Left colon (tissue), 2 donors: ENCODE data around the gene SGO2. TPM values are rescaled to one million over a fixed set of nuclear protein-coding genes. Genes with fewer than 3 reads are reported as not detected.
"Not testable (repeated sequence)": the region's sequence is repeated elsewhere in the genome, so short reads cannot be mapped to it uniquely, and the experiment has no call there.

Experiments used
- ATAC-seq: fragments of 200-7000 bp; cut with Tn5 transposase; one replicate; pipeline ENCODE4 v1.9.1; 2020; ENCODE audit warnings: mild to moderate bottlenecking, moderate library complexity
- DNase-seq, 2 donors: peaks; one replicate each; pipeline ENCODE4 v3.0.0-alpha.2; 2020
- intact Hi-C, 2 donors: fragments of 100-400 bp; cut with DNase I in 1 of 2; cut with micrococcal nuclease in 1 of 2; formaldehyde crosslinking; loops; one replicate each; pipeline versions ENCODE4 v1.11.2 to v1.14.0; 2022; cut with DNase I, micrococcal nuclease
- total RNA-seq, 2 donors: library from RNA; stranded (reverse); fragmentation: NEBNext Ultra II Directional; extraction: Animal tissue kit (Norgen Biotek cat#: 25700); gene quantifications; one replicate each; pipeline ENCODE4 v1.2.1, GENCODE V29; 2021
- donor health status: DM: no; HTN: no; CAD: no.
- donor health status: DM: yes; HTN: yes; CAD: no.

Gene SGO2
- total RNA-seq, 2 donors from 2014 or later: 2.6 to 3.9 TPM

- DNase-seq (no peak), ATAC-seq (no peak)
- intact Hi-C loops: no loop called here
These were observed 88.2 kb downstream of the SGO2 start for GRCh38 chr2:200614249-200614648.

- intact Hi-C loops: no loop called here
These were observed 89.2 kb downstream of the SGO2 start for GRCh38 chr2:200615247-200615646.

GRCh38 chr2:200616193-200616592, 90.2 kb downstream of the SGO2 start:
- ATAC-seq: no peak
- intact Hi-C loops: no loop called here
- no peak for DNase-seq

More at GRCh38 chr2:200615247-200615646, 89.2 kb downstream of the SGO2 start:
- ATAC-seq (no peak), DNase-seq (no peak)

GRCh38 chr2:200616656-200617055, 90.6 kb downstream of the SGO2 start:
- ATAC-seq (no peak), DNase-seq (no peak)
- intact Hi-C loops: no loop called here

DNA sequence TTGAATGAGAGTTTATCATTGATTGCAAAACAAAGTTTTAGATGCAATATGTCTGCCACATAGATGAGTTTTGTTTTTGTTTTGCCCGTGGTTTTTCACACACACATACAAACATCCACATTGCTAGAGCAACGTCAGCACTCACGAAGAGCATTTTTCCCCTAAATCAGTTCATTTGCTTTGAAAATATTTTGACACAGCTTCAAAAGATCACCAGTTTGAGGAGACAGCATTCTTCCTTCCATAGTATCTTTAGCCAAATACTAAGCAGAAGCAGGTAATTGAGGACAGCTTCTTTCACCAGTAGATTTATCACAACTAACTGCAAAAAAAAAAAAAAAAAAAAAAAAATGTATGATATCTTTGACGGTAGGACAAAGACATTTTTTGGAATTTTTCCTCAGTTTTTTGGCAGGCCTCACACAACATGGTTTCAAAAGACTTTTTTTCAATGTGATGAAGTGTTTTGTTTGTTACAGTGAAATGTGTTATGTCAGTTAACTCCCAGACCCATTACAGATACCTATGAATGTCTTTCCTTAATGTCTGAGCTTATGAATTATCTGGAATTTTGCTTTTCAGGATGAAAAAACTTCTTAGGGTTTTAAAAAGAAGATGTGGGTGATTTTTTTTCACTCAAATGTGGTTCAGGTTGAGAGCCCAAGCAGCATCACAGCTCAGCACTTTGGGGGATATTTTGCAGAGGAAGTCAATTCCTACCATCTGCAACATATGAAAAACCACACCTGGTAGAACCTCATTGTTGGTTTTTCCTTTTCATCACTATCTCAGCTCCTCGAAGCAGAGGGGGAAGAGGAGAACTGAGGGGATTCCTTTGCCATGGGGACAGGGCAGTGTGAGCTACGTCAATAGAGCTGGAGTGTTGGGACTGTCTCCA, 91.4 kb downstream of the SGO2 start:
- DNase-seq (no peak), ATAC-seq (no peak)
- intact Hi-C loops: no loop called here

GRCh38 chr2:200618054-200618419, 92.0 kb downstream of the SGO2 start:
- no peak for DNase-seq
- ATAC-seq: no peak
- intact Hi-C loops: no loop called here

DNA sequence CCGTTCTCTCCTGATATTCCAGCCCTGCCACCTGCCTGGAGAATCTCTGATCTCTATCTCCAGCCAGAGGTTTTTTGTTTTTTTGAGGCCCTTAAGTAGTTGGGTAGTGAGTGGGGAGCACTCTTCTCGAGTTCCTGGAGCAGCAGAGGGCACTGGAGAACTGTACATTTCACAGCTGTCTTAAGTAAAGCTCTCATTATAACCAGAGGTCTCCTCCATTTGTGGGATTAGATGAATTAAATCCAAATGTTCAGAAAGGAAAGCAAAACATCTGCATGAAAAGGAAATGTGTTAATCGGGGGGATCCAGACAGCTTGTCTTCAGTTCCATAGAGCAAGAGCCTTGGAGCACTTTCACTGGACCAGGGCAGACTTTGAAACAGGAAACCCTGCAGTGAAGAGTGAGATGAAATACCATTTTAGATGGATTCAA, 92.6 kb downstream of the SGO2 start:
- peak; percentile 44 for ATAC-seq
- DNase-seq: no peak
- intact Hi-C loops: no loop called here

GRCh38 chr2:200619279-200619678, 93.3 kb downstream of the SGO2 start:
- intact Hi-C loops: no loop called here
- DNase-seq (no peak), ATAC-seq (no peak)

- ATAC-seq (no peak), DNase-seq (no peak)
- intact Hi-C loops: no loop called here
These were observed 94.8 kb downstream of the SGO2 start for GRCh38 chr2:200620606-200621390.

- intact Hi-C loops: no loop called here
These were observed 96.1 kb downstream of the SGO2 start for GRCh38 chr2:200622106-200622505.

GRCh38 chr2:200624026-200624425, 98.0 kb downstream of the SGO2 start:
- DNase-seq: no peak
- no peak for ATAC-seq
- intact Hi-C loops: no loop called here

More at GRCh38 chr2:200622106-200622505, 96.1 kb downstream of the SGO2 start:
- ATAC-seq (no peak), DNase-seq (no peak)

DNA sequence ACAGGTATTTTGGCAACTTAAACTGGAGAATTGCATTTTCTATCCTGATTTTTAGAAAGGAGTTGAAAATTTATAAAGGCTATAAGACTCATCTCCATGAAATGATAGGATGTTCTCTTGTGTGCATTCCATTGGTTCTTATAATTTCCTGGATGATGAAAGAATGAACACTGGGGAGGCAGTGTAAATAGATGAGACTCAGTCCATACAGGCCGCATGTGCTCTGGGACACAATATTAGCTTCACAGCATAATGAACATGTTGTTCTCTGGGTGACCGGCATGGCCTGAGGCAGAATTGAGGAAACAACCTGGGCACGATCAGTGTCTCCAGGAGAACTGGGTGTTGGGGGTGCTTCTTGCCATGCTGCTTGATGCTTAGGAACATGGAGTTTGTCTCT, 98.7 kb downstream of the SGO2 start:
- DNase-seq (no peak), ATAC-seq (no peak)
- intact Hi-C loops: no loop called here

DNA sequence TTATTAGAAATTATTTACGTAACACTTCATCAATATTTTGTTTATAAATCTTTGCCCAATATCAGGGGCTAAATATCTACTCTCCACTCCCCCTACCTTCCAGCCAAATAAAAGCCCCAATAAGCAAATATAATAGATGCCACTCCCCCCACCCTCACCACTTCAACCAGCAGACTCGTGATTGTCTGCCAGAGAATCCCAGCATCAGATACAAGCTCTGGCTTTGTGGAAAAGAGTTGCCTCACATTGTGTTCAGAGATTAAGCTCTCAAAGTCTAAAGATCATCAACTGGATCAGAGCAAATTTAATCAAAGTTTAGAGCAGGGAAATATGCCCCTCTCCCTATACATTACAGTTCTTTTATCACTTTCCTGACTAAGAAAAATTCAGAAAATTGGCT, 99.3 kb downstream of the SGO2 start:
- intact Hi-C loops: no loop called here
- DNase-seq (no peak), ATAC-seq (no peak)

DNA sequence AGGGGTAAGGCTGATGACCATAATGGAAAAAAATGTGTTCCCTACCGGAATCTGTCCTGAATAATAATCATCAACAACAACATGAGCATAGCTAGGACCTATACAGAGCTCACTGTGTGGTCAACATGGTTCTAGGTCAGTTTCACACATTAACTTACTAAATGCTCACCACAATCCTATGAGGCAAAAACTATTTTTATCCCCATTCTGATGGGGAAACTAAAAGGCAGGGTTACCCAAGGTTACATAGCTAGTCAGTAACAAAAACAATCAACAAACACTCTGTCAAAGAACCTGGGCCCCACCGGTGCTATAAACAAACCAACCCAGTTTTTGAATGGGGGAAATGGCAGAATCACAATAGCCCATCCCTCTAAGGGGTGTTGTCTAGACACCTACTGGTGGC, 100.0 kb downstream of the SGO2 start:
- no peak for ATAC-seq
- no peak for DNase-seq
- intact Hi-C loops: no loop called here

DNA sequence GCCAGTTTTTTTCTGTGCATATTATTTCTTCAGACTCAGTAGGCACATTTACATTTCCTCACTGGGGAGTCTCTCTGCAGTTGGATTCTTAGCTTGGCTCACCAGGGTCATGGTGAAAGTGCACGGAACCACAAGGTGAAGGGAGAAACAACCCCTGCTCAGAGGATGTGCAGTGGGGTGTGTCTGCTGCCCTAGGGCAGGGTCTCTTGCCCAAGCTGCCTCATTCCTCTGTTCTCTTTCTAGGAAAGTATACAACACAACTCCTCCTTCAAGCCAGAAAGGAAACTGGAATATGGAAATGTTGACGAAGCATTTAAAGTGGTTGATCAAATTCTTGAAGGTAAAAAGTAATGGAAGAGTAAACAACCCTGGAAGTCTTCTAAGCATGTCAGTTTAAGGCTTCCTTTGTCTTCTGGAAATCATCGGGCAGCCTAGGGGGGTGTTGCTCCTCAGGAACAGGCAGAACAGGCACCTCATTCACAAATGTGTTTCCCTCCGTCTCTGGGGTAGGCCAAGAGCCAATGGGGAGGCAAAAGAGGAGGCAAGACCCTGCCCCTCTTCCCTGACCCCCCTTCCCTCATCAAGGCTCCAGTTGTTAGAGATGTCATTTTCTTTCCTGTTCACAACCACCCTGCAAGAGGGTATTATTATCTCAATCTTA, 101.2 kb downstream of the SGO2 start:
- ATAC-seq (no peak), DNase-seq (no peak)
- intact Hi-C loops: no loop called here

DNA sequence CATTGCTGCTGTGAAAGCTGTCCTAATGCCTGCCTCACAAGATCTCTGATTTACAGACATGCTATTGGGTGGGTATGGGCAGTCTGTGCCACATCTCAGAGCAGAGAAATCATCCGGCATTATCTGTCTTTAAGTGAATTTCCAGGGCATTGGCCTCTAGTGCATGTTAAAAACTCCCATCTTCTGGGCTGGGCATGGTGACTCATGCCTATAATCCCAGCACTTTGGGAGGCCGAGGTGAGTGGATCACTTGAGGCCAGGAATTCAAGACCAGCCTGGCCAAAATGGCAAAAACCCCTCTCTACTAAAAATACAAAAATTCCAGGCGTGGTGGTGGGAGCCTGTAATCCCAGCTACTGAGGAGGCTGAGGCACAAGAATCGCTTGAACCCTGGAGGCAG, 102.5 kb downstream of the SGO2 start:
- ATAC-seq, intact Hi-C loops, DNase-seq: not testable (repeated sequence)

- ATAC-seq: no peak
- intact Hi-C loops: no loop called here
These were observed 105.3 kb downstream of the SGO2 start for GRCh38 chr2:200631287-200631686.

More at GRCh38 chr2:200631287-200631686, 105.3 kb downstream of the SGO2 start:
- no peak for DNase-seq
